ENCODE results near the gene RFLNA.

DNA sequence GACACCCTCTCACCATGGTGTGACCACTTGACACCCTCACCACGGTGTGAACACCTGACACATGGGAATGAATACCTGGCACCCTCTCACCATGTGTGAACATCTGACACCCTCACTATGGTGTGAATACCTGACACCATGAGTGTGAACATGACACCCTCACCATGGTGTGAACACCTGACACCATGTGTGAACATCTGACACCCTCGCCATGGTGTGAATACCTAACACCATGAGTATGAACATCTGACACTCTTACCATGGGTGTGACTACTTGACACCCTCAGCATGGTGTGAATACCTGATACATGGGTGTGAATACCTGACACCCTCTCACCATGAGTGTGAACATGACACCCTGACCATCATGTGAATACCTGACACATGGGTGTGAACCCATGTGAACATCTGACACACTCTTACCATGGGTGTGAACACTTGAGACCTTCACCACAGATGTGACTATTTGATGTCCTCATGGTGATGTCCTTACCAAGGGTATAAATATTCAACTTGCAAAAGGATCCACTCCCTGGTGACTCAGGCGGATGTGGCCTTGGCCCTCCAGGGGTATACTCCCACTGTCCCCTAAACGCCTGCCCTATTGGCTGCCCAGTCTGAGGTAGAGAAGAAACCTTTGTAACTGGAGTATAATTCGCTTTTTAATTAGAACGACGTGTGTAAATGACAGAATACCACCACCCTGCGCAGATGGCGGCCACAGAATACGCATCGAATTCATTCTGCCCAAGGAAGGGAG lies 29.1 kb downstream of the RFLNA start:
- TF ChIP-seq, protein P1, sequence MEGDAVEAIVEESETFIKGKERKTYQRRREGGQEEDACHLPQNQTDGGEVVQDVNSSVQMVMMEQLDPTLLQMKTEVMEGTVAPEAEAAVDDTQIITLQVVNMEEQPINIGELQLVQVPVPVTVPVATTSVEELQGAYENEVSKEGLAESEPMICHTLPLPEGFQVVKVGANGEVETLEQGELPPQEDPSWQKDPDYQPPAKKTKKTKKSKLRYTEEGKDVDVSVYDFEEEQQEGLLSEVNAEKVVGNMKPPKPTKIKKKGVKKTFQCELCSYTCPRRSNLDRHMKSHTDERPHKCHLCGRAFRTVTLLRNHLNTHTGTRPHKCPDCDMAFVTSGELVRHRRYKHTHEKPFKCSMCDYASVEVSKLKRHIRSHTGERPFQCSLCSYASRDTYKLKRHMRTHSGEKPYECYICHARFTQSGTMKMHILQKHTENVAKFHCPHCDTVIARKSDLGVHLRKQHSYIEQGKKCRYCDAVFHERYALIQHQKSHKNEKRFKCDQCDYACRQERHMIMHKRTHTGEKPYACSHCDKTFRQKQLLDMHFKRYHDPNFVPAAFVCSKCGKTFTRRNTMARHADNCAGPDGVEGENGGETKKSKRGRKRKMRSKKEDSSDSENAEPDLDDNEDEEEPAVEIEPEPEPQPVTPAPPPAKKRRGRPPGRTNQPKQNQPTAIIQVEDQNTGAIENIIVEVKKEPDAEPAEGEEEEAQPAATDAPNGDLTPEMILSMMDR (conservative IDR thresholded peaks at IDR 0.05) = no peak
- no peak for TF ChIP-seq ZFX (IDR thresholded peaks at IDR 0.05)
